GM23338 (cell line): ENCODE results near the gene MYOT. TPM values are rescaled to one million over a fixed set of nuclear protein-coding genes. Genes with fewer than 3 reads are reported as not detected.

Experiments used
- ATAC-seq: fragments of 200-7000 bp; cut with Tn5 transposase; 3 replicates; pipeline ENCODE4 v1.9.1; 2020
- DNase-seq: peaks from one replicate; pipeline ENCODE4 v3.0.0-alpha.2; 2015; ENCODE audit warnings: low spot score
- H2AFZ ChIP-seq: fragments of 200-600 bp; sonication (generic); 2 replicates; pipeline ENCODE4 v1.8.0; 2016; ENCODE audit warnings: antibody characterized with exemption, mild to moderate bottlenecking, moderate library complexity
- H3F3A ChIP-seq: fragments of 200-600 bp; sonication (generic); replicated peaks from 2 replicates; pipeline ENCODE4 v1.8.0; 2017; ENCODE audit warnings: antibody characterized with exemption, mixed run types, low read depth
- H3K27ac ChIP-seq: fragments of 200-600 bp; sonication (generic); 2 replicates; pipeline ENCODE4 v1.6.1; 2016; ENCODE audit warnings: low read depth
- H3K27me3 ChIP-seq: fragments of 200-600 bp; sonication (generic); 2 replicates; pipeline ENCODE4 v1.8.0; 2016; ENCODE audit warnings: mild to moderate bottlenecking, mixed run types, moderate library complexity; ENCODE audit not compliant: insufficient read depth
- H3K36me3 ChIP-seq: fragments of 200-600 bp; sonication (generic); 2 replicates; pipeline ENCODE4 v1.8.0; 2016; ENCODE audit warnings: mild to moderate bottlenecking; ENCODE audit not compliant: insufficient read depth
- H3K4me1 ChIP-seq: fragments of 200-600 bp; sonication (generic); 2 replicates; pipeline ENCODE4 v1.8.0; 2016; ENCODE audit warnings: mild to moderate bottlenecking, moderate library complexity; ENCODE audit not compliant: insufficient read depth
- H3K4me2 ChIP-seq: fragments of 200-600 bp; sonication (generic); 2 replicates; pipeline ENCODE4 v1.7.1; 2017; ENCODE audit warnings: mixed run types
- H3K4me3 ChIP-seq: fragments of 200-600 bp; sonication (generic); 2 replicates; pipeline ENCODE4 v1.6.1; 2016; ENCODE audit warnings: mixed run types
- H3K79me2 ChIP-seq: fragments of 200-600 bp; sonication (generic); replicated peaks from 2 replicates; pipeline ENCODE4 v1.8.0; 2017; ENCODE audit warnings: mild to moderate bottlenecking; ENCODE audit not compliant: insufficient read depth
- H3K9me2 ChIP-seq: fragments of 200-600 bp; sonication (generic); 2 replicates; pipeline ENCODE4 v1.8.0; 2017; ENCODE audit not compliant: insufficient read depth
- H4K20me1 ChIP-seq: fragments of 200-600 bp; sonication (generic); replicated peaks from 2 replicates; pipeline ENCODE4 v1.8.0; 2017; ENCODE audit warnings: mild to moderate bottlenecking; ENCODE audit not compliant: insufficient read depth
- H3K27ac Mint-ChIP-seq: 2 replicates; pipeline ENCODE4 v1.8.0; 2020; ENCODE audit warnings: inconsistent platforms, mild to moderate bottlenecking, moderate library complexity, mixed read lengths
- H3K27me3 Mint-ChIP-seq: 3 replicates; pipeline ENCODE4 v1.8.0; 2022; ENCODE audit warnings: low read depth, mild to moderate bottlenecking, moderate library complexity, mixed read lengths, inconsistent platforms; ENCODE audit not compliant: insufficient read depth, poor library complexity
- H3K36me3 Mint-ChIP-seq: 3 replicates; pipeline ENCODE4 v1.8.0; 2021; ENCODE audit warnings: low read depth, mild to moderate bottlenecking, inconsistent platforms, moderate library complexity, mixed read lengths
- H3K4me1 Mint-ChIP-seq: 3 replicates; pipeline ENCODE4 v1.8.0; 2020; ENCODE audit warnings: mild to moderate bottlenecking, inconsistent platforms, mixed read lengths
- H3K4me3 Mint-ChIP-seq: 3 replicates; pipeline ENCODE4 v1.8.0; 2021; ENCODE audit warnings: moderate library complexity, mild to moderate bottlenecking, inconsistent platforms, mixed read lengths
- H3K9me3 Mint-ChIP-seq: 3 replicates; pipeline ENCODE4 v1.8.0; 2020; ENCODE audit warnings: moderate library complexity, mild to moderate bottlenecking, inconsistent platforms, mixed read lengths
- CREB1 ChIP-seq: fragments of 250-450 bp; sonication (Bioruptor Pico); IDR thresholded peaks from 2 replicates; pipeline ENCODE4 v1.5.0; 2020; ENCODE audit warnings: low read depth, mild to moderate bottlenecking, moderate library complexity
- EZH2 ChIP-seq: fragments of 200-600 bp; sonication (generic); IDR thresholded peaks from one replicate; pipeline ENCODE4 v1.8.0; 2017; ENCODE audit warnings: antibody characterized with exemption, mild to moderate bottlenecking, low read depth; ENCODE audit not compliant: unreplicated experiment
- EZH2phosphoT487 ChIP-seq: fragments of 200-600 bp; sonication (generic); IDR thresholded peaks from one replicate; pipeline ENCODE4 v1.8.1; 2018; ENCODE audit warnings: antibody characterized with exemption; ENCODE audit not compliant: unreplicated experiment
- JUNB ChIP-seq: IDR thresholded peaks from one replicate; pipeline ENCODE4 v1.6.1; 2016; ENCODE audit warnings: antibody characterized with exemption; ENCODE audit not compliant: unreplicated experiment
- NANOG ChIP-seq: IDR thresholded peaks from 2 replicates; pipeline ENCODE4 v1.6.1; 2016; ENCODE audit warnings: antibody characterized with exemption, borderline replicate concordance
- STAT1 ChIP-seq: IDR thresholded peaks from one replicate; pipeline ENCODE4 v1.6.1; 2016; ENCODE audit warnings: antibody characterized with exemption; ENCODE audit not compliant: unreplicated experiment
- ZNF114 ChIP-seq: fragments of 250-450 bp; sonication (Bioruptor Pico); IDR thresholded peaks from 2 replicates; pipeline ENCODE4 v1.5.0; 2020; ENCODE audit warnings: mild to moderate bottlenecking, moderate library complexity
- ZNF331 ChIP-seq: fragments of 250-450 bp; sonication (Bioruptor Pico); IDR thresholded peaks from 2 replicates; pipeline ENCODE4 v1.5.0; 2020; ENCODE audit warnings: low read depth, mild to moderate bottlenecking, moderate library complexity
- polyA plus RNA-seq: library from polyadenylated mRNA; unstranded; fragments of >200 nt; fragmentation: Nextera tagmentation; extraction: Ambion mirVana; gene quantifications from 2 replicates; pipeline ENCODE4 v1.2.1, GENCODE V29; 2016
- total RNA-seq: library from RNA; depleted of rRNA; stranded (reverse); fragments of >200 nt; shearing (Covaris generic); gene quantifications from 2 replicates; pipeline ENCODE4 v1.2.3, GENCODE V29; 2014
- TF ChIP-seq, protein P1 (sequence below): IDR thresholded peaks from 2 replicates; pipeline ENCODE4 v1.6.1; 2016; ENCODE audit warnings: antibody characterized with exemption
- TF ChIP-seq, protein P2 (sequence below): fragments of 250-450 bp; sonication (Bioruptor Pico); IDR thresholded peaks from 2 replicates; pipeline ENCODE4 v1.5.0; 2020; ENCODE audit warnings: mild to moderate bottlenecking, moderate library complexity
- TF ChIP-seq, protein P3 (sequence below), 2 experiments: fragments of 200-600 bp in 1 of 2; sonication (generic) in 1 of 2; conservative IDR thresholded peaks; 2 replicates each; pipeline versions ENCODE4 v1.5.1 to v1.6.1; 2016 to 2017; ENCODE audit warnings: antibody characterized with exemption in 2 of 2, low read depth in 2 of 2, mild to moderate bottlenecking in 2 of 2, moderate library complexity in 1 of 2
- TF ChIP-seq, protein P4 (sequence below): IDR thresholded peaks from one replicate; pipeline ENCODE4 v1.6.1; 2018; ENCODE audit warnings: antibody characterized with exemption; ENCODE audit not compliant: unreplicated experiment

Gene MYOT
- total and polyA plus RNA-seq, 2 experiments from 2014 or later: 0.58 TPM; not detected in 1

DNA sequence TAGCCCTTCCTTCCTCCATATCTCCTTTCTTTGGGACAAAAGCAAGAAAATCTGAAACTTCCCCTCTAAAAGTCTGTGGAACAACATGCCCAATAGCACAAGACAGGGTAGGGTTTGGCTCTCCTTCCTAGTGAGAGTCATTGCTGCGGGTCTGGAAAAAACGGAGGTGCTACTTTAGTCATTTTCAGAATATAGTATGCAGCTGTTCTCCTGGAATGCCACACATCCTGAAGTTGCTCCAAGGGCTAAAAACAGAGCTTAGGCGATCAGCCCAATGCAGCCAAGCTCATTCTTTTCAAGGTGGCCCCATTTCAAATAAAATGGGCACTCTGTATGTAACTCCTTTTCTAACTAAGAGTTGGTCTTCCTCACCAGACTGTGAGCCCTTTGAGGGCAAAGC, 39.5 kb upstream of the MYOT start (continued):
- TF ChIP-seq CREB1 (CRISPR knock-in tag) (no peak), NANOG (no peak), STAT1 (no peak), EZH2 (no peak), ZNF331 (no peak)
- TF ChIP-seq, protein P1, sequence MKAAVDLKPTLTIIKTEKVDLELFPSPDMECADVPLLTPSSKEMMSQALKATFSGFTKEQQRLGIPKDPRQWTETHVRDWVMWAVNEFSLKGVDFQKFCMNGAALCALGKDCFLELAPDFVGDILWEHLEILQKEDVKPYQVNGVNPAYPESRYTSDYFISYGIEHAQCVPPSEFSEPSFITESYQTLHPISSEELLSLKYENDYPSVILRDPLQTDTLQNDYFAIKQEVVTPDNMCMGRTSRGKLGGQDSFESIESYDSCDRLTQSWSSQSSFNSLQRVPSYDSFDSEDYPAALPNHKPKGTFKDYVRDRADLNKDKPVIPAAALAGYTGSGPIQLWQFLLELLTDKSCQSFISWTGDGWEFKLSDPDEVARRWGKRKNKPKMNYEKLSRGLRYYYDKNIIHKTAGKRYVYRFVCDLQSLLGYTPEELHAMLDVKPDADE: no peak

DNA sequence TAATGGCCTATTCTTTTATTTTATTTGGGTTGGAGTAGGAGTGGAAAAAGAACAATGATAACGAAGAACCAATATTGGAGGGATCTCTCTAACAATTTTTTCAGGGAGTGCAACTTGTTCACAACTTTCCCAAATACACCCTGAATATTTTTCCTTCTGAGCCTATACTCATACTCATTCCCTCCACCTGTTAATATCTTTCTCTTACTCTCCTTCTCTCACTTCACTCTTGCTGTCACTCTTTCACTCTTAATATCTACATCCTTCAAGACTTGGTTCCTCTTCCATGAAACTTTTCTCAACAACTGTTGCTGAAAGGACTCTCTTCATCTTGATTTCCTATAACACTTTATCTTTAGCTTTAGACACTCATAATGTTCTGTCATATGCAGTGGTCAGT, 39.0 kb upstream of the MYOT start:
- no peak for TF ChIP-seq EZH2phosphoT487
- no peak for TF ChIP-seq JUNB
- TF ChIP-seq, protein P2, sequence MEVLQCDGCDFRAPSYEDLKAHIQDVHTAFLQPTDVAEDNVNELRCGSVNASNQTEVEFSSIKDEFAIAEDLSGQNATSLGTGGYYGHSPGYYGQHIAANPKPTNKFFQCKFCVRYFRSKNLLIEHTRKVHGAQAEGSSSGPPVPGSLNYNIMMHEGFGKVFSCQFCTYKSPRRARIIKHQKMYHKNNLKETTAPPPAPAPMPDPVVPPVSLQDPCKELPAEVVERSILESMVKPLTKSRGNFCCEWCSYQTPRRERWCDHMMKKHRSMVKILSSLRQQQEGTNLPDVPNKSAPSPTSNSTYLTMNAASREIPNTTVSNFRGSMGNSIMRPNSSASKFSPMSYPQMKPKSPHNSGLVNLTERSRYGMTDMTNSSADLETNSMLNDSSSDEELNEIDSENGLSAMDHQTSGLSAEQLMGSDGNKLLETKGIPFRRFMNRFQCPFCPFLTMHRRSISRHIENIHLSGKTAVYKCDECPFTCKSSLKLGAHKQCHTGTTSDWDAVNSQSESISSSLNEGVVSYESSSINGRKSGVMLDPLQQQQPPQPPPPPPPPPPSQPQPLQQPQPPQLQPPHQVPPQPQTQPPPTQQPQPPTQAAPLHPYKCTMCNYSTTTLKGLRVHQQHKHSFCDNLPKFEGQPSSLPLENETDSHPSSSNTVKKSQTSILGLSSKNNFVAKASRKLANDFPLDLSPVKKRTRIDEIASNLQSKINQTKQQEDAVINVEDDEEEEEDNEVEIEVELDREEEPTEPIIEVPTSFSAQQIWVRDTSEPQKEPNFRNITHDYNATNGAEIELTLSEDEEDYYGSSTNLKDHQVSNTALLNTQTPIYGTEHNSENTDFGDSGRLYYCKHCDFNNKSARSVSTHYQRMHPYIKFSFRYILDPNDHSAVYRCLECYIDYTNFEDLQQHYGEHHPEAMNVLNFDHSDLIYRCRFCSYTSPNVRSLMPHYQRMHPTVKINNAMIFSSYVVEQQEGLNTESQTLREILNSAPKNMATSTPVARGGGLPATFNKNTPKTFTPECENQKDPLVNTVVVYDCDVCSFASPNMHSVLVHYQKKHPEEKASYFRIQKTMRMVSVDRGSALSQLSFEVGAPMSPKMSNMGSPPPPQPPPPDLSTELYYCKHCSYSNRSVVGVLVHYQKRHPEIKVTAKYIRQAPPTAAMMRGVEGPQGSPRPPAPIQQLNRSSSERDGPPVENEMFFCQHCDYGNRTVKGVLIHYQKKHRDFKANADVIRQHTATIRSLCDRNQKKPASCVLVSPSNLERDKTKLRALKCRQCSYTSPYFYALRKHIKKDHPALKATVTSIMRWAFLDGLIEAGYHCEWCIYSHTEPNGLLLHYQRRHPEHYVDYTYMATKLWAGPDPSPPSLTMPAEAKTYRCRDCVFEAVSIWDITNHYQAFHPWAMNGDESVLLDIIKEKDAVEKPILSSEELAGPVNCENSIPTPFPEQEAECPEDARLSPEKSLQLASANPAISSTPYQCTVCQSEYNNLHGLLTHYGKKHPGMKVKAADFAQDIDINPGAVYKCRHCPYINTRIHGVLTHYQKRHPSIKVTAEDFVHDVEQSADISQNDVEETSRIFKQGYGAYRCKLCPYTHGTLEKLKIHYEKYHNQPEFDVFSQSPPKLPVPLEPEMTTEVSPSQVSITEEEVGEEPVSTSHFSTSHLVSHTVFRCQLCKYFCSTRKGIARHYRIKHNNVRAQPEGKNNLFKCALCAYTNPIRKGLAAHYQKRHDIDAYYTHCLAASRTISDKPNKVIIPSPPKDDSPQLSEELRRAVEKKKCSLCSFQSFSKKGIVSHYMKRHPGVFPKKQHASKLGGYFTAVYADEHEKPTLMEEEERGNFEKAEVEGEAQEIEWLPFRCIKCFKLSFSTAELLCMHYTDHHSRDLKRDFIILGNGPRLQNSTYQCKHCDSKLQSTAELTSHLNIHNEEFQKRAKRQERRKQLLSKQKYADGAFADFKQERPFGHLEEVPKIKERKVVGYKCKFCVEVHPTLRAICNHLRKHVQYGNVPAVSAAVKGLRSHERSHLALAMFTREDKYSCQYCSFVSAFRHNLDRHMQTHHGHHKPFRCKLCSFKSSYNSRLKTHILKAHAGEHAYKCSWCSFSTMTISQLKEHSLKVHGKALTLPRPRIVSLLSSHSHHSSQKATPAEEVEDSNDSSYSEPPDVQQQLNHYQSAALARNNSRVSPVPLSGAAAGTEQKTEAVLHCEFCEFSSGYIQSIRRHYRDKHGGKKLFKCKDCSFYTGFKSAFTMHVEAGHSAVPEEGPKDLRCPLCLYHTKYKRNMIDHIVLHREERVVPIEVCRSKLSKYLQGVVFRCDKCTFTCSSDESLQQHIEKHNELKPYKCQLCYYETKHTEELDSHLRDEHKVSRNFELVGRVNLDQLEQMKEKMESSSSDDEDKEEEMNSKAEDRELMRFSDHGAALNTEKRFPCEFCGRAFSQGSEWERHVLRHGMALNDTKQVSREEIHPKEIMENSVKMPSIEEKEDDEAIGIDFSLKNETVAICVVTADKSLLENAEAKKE: no peak
- no peak for TF ChIP-seq ZNF114 (CRISPR knock-in tag)
- TF ChIP-seq, protein P3, sequence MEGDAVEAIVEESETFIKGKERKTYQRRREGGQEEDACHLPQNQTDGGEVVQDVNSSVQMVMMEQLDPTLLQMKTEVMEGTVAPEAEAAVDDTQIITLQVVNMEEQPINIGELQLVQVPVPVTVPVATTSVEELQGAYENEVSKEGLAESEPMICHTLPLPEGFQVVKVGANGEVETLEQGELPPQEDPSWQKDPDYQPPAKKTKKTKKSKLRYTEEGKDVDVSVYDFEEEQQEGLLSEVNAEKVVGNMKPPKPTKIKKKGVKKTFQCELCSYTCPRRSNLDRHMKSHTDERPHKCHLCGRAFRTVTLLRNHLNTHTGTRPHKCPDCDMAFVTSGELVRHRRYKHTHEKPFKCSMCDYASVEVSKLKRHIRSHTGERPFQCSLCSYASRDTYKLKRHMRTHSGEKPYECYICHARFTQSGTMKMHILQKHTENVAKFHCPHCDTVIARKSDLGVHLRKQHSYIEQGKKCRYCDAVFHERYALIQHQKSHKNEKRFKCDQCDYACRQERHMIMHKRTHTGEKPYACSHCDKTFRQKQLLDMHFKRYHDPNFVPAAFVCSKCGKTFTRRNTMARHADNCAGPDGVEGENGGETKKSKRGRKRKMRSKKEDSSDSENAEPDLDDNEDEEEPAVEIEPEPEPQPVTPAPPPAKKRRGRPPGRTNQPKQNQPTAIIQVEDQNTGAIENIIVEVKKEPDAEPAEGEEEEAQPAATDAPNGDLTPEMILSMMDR (conservative IDR thresholded peaks at IDR 0.05; ENCODE audit: low read depth in 2 of 2): no peak
- TF ChIP-seq, protein P4, sequence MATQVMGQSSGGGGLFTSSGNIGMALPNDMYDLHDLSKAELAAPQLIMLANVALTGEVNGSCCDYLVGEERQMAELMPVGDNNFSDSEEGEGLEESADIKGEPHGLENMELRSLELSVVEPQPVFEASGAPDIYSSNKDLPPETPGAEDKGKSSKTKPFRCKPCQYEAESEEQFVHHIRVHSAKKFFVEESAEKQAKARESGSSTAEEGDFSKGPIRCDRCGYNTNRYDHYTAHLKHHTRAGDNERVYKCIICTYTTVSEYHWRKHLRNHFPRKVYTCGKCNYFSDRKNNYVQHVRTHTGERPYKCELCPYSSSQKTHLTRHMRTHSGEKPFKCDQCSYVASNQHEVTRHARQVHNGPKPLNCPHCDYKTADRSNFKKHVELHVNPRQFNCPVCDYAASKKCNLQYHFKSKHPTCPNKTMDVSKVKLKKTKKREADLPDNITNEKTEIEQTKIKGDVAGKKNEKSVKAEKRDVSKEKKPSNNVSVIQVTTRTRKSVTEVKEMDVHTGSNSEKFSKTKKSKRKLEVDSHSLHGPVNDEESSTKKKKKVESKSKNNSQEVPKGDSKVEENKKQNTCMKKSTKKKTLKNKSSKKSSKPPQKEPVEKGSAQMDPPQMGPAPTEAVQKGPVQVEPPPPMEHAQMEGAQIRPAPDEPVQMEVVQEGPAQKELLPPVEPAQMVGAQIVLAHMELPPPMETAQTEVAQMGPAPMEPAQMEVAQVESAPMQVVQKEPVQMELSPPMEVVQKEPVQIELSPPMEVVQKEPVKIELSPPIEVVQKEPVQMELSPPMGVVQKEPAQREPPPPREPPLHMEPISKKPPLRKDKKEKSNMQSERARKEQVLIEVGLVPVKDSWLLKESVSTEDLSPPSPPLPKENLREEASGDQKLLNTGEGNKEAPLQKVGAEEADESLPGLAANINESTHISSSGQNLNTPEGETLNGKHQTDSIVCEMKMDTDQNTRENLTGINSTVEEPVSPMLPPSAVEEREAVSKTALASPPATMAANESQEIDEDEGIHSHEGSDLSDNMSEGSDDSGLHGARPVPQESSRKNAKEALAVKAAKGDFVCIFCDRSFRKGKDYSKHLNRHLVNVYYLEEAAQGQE: no peak
- no peak for TF ChIP-seq CREB1 (CRISPR knock-in tag)
- no peak for TF ChIP-seq NANOG
- peaks cover 19% of the 10 kb centered on the region; the same call in 2 of the 3 replicates for H3K4me1 Mint-ChIP-seq
- no peak for DNase-seq
- H3K9me3 Mint-ChIP-seq: no peaks in the 10 kb centered on the region; the same call in 2 of the 3 replicates
- H3K27me3 Mint-ChIP-seq: no peaks in the 10 kb centered on the region
- no peak overlapping the region for H3K27ac ChIP-seq
- no peaks in the 10 kb centered on the region for H4K20me1 ChIP-seq
- no peaks in the 10 kb centered on the region for H3K36me3 Mint-ChIP-seq
- no peaks in the 10 kb centered on the region for H3K27me3 ChIP-seq
- no peak overlapping the region for H3K4me3 ChIP-seq
- H3K79me2 ChIP-seq: no peaks in the 10 kb centered on the region
- H3K36me3 ChIP-seq: no peaks in the 10 kb centered on the region
- no peaks in the 10 kb centered on the region for H3K9me2 ChIP-seq
- H3K27ac Mint-ChIP-seq: no peak overlapping the region
- no peaks in the 10 kb centered on the region for H3F3A ChIP-seq
- H3K4me1 ChIP-seq: peaks cover 10% of the 10 kb centered on the region
- H3K4me3 Mint-ChIP-seq: no peak overlapping the region
- peak overlapping the region; percentile 52; the same call in 1 of the 2 replicates for H2AFZ ChIP-seq
- H3K4me2 ChIP-seq: no peak overlapping the region
- no peak for ATAC-seq
